HCT116 (cell line): ENCODE data around the gene IMMP2L.

Experiments used
- CBX3 ChIP-seq: IDR thresholded peaks from 2 replicates; pipeline ENCODE4 v1.6.1; 2012; ENCODE audit warnings: low read depth
- CEBPB ChIP-seq: IDR thresholded peaks from 2 replicates; pipeline ENCODE4 v1.6.1; 2012; ENCODE audit warnings: low read depth
- POLR2A ChIP-seq: IDR thresholded peaks from 2 replicates; pipeline ENCODE4 v1.7.0; 2011; ENCODE audit warnings: borderline replicate concordance; ENCODE audit not compliant: insufficient read depth, insufficient read length; ENCODE audit errors: extremely low read depth
- POLR2AphosphoS5 ChIP-seq: IDR thresholded peaks from 2 replicates; pipeline ENCODE4 v1.6.1; 2011; ENCODE audit warnings: mild to moderate bottlenecking, low read depth, low read length, moderate library complexity
- ZNF274 ChIP-seq: fragments of 200-500 bp; sonication (Bioruptor generic); IDR thresholded peaks from 2 replicates; pipeline ENCODE4 v1.6.1; 2014; ENCODE audit warnings: mild to moderate bottlenecking, low read depth, low read length, inconsistent platforms
- TF ChIP-seq, protein P1 (sequence below), 3 experiments: fragments of 200-600 bp in 1 of 3; sonication (generic) in 1 of 3; IDR thresholded peaks in 2 of 3; conservative IDR thresholded peaks in 1 of 3; 2 replicates each; pipeline ENCODE4 v1.5.1; 2012 to 2017; ENCODE audit warnings: low read depth in 2 of 3, low read length in 2 of 3, antibody characterized with exemption in 1 of 3, borderline replicate concordance in 1 of 3, control low read depth in 1 of 3, mild to moderate bottlenecking in 1 of 3, mixed read lengths in 1 of 3, mixed run types in 1 of 3, moderate library complexity in 1 of 3; ENCODE audit not compliant: insufficient read depth in 1 of 3

DNA sequence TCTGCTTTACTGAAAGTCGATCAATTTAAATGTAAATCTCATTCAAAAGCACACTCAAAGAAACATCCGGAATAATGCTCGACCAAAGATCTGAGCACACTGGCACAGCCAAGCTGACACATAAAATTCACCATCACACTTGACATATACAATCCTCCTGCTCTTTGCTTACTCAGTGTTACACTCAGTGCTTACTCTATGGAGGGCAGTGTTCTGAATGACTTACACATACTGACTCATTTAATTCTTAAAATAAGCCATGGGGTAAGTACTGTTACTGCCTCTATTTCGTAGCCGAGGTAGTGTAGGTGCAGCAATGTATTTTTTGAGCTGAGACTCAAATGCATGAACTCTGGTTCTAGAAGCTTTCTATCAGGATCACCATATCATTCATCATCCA lies 892.9 kb downstream of the IMMP2L start:
- TF ChIP-seq POLR2A (no peak), POLR2AphosphoS5 (no peak), CBX3 (no peak), ZNF274 (no peak), CEBPB (no peak)
- TF ChIP-seq, protein P1, sequence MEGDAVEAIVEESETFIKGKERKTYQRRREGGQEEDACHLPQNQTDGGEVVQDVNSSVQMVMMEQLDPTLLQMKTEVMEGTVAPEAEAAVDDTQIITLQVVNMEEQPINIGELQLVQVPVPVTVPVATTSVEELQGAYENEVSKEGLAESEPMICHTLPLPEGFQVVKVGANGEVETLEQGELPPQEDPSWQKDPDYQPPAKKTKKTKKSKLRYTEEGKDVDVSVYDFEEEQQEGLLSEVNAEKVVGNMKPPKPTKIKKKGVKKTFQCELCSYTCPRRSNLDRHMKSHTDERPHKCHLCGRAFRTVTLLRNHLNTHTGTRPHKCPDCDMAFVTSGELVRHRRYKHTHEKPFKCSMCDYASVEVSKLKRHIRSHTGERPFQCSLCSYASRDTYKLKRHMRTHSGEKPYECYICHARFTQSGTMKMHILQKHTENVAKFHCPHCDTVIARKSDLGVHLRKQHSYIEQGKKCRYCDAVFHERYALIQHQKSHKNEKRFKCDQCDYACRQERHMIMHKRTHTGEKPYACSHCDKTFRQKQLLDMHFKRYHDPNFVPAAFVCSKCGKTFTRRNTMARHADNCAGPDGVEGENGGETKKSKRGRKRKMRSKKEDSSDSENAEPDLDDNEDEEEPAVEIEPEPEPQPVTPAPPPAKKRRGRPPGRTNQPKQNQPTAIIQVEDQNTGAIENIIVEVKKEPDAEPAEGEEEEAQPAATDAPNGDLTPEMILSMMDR (IDR thresholded peaks at IDR 0.05 in 2 of 3, conservative IDR thresholded peaks at IDR 0.05 in 1 of 3; ENCODE audit: borderline replicate concordance in 1 of 3, insufficient read depth in 1 of 3, low read depth in 2 of 3, low read length in 2 of 3), result no peak
